ENCODE results near the gene PRM2. TPM values are rescaled to one million over a fixed set of nuclear protein-coding genes. Genes with fewer than 3 reads are reported as not detected.

PRM2 gene
- total and polyA plus RNA-seq, 2 donors (not counting 3 experiments of a cell fraction or from before 2014, with no cell fraction given): not detected

GRCh38 chr16:11313493-11314308, 37.4 kb upstream of the PRM2 start:
- H2AFZ ChIP-seq (ENCODE audit: low read depth, low read length): no peak overlapping the region
- H3K4me1 ChIP-seq (ENCODE audit: control insufficient read depth, extremely low read depth, insufficient read depth, low read length): no peaks in the 10 kb centered on the region

More at GRCh38 chr16:11313493-11314308, 37.4 kb upstream of the PRM2 start:
- H3K4me2 ChIP-seq (ENCODE audit: insufficient read depth, low read length): no peak overlapping the region
- H4K20me1 ChIP-seq (replicated peaks; ENCODE audit: control insufficient read depth, extremely low read depth, insufficient read depth, low read length): no peaks in the 10 kb centered on the region
- H3K9me3 ChIP-seq (replicated peaks; ENCODE audit: control insufficient read depth, insufficient read depth, low read length): no peaks in the 10 kb centered on the region
- DNase-seq (ENCODE audit: low read depth, low spot score) (no peak), FAIRE-seq (no peak)
- no peaks in the 10 kb centered on the region for H3K79me2 ChIP-seq (ENCODE audit: control insufficient read depth, insufficient read depth, low read length)
- TF ChIP-seq POLR2AphosphoS5 (IDR thresholded peaks at IDR 0.05; ENCODE audit: insufficient read depth, low read depth, low read length) (no peak), MYC (IDR thresholded peaks at IDR 0.05; ENCODE audit: low read depth, low read length) (no peak), POLR2A (IDR thresholded peaks at IDR 0.05; ENCODE audit: low read depth, low read length) (no peak), FOS (IDR thresholded peaks at IDR 0.05; ENCODE audit: borderline replicate concordance, insufficient read depth, low read length) (no peak), MAX (IDR thresholded peaks at IDR 0.05; ENCODE audit: insufficient read depth, insufficient read length) (no peak), CTCF (IDR thresholded peaks at IDR 0.05; ENCODE audit: extremely low read depth in 1 of 2, insufficient read depth in 1 of 2, low read depth in 1 of 2, low read length in 2 of 2) (no peak), JUN (IDR thresholded peaks at IDR 0.05; ENCODE audit: borderline replicate concordance, insufficient read depth, insufficient read length, low read depth) (no peak), EZH2 (IDR thresholded peaks at IDR 0.05; ENCODE audit: borderline replicate concordance, low read depth, low read length, severe bottlenecking) (no peak), GATA2 (IDR thresholded peaks at IDR 0.05; ENCODE audit: insufficient read depth, insufficient read length, low read depth, low read length) (no peak)
- H3K9ac ChIP-seq (replicated peaks; ENCODE audit: extremely low read depth, insufficient read depth, low read length): no peak overlapping the region
- dilution Hi-C loops (cut with MboI; ENCODE audit: extremely low pct_ligation_motif_present, low sequenced_read_pairs): no loop called here
- BruUV-seq (replicated peaks): no TSS peak
- intact Hi-C loops (cut with micrococcal nuclease): loop anchor here (10.0 kb wide), 1 partner anchor 59 kb away; the partner anchor contains the start of gene SOCS1
- no peaks in the 10 kb centered on the region for H3K36me3 ChIP-seq (ENCODE audit: control insufficient read depth in 2 of 2, extremely low read depth in 1 of 2, insufficient read depth in 2 of 2, low read length in 2 of 2)
- H3K27me3 ChIP-seq (ENCODE audit: control insufficient read depth in 2 of 2, insufficient read depth in 2 of 2, low read length in 2 of 2): no peaks in the 10 kb centered on the region
- no peak overlapping the region for H3K27ac ChIP-seq (ENCODE audit: insufficient read depth, low read depth, low read length)
- H3K4me3 ChIP-seq (replicated peaks in 1 of 3; ENCODE audit: insufficient read depth in 1 of 3, low read depth in 1 of 3, low read length in 3 of 3): no peak overlapping the region
- ChIA-PET CTCF (no interaction called here), POLR2A (no interaction called here)
- no peaks in the 10 kb centered on the region for H3K9me1 ChIP-seq (replicated peaks; ENCODE audit: control insufficient read depth, extremely low read depth, insufficient read depth, low read length)

All from endothelial cell of umbilical vein (primary cell).